AG09319 (cell line): ENCODE measurements around the gene RBM41.

Source experiments
- DNase-seq: peaks from one replicate; pipeline ENCODE4 v3.0.0-alpha.2; 2010; ENCODE audit warnings: low read depth; ENCODE audit errors: extremely low read depth
- CTCF ChIP-seq: IDR thresholded peaks from 2 replicates; pipeline ENCODE4 v1.5.1; 2011; ENCODE audit warnings: low read depth, mild to moderate bottlenecking, inconsistent platforms, low read length, moderate library complexity

RBM41 gene

GRCh38 chrX:107146670-107147069, 28.0 kb upstream of the RBM41 start:
- DNase-seq = no peak
- no peak for TF ChIP-seq CTCF

GRCh38 chrX:107135965-107136307, 17.3 kb upstream of the RBM41 start:
- TF ChIP-seq CTCF = no peak

GRCh38 chrX:107135049-107135964, 16.7 kb upstream of the RBM41 start:
- TF ChIP-seq CTCF = no peak
- no peak for DNase-seq

More at GRCh38 chrX:107135965-107136307, 17.3 kb upstream of the RBM41 start:
- DNase-seq = no peak

- DNase-seq = no peak
- no peak for TF ChIP-seq CTCF
Measured at GRCh38 chrX:107123750-107124149, 5.1 kb upstream of the RBM41 start.

- no peak for TF ChIP-seq CTCF
- DNase-seq = no peak
Measured at GRCh38 chrX:107119283-107119682, 661 bp upstream of the RBM41 start.

GRCh38 chrX:107117993-107118321, 665 bp downstream of the RBM41 start:
- DNase-seq = no peak
- no peak for TF ChIP-seq CTCF

- no peak for TF ChIP-seq CTCF
- no peak for DNase-seq
Measured at GRCh38 chrX:107107459-107107858, 11.2 kb downstream of the RBM41 start.
